Uterus (tissue), 2 donors: Measurements from ENCODE around the gene ACSF3.
"Not testable (repeated sequence)": the region's sequence is repeated elsewhere in the genome, so short reads cannot be mapped to it uniquely, and the experiment has no call there.

Experiments used
- CTCF ChIP-seq, 4 experiments: fragments of 200-600 bp in 2 of 4; fragments of 450-650 bp in 2 of 4; sonication (generic) in 2 of 4; IDR thresholded peaks; one replicate each; pipeline ENCODE4 v1.5.1; 2016 to 2019; ENCODE audit warnings: antibody characterized with exemption in 4 of 4, mild to moderate bottlenecking in 2 of 4, moderate library complexity in 1 of 4
- POLR2A ChIP-seq, 2 donors: fragments of 450-650 bp; IDR thresholded peaks; one replicate each; pipeline ENCODE4 v1.6.1; 2016; ENCODE audit warnings: antibody characterized with exemption in 2 of 2, mild to moderate bottlenecking in 1 of 2, moderate library complexity in 1 of 2

- TF ChIP-seq POLR2A, CTCF (IDR thresholded peaks at IDR 0.05): not testable (repeated sequence)
Observed at GRCh38 chr16:89188471-89189357, 95.1 kb downstream of the ACSF3 start.
